IMR-90 (cell line): ENCODE measurements around the gene ZDHHC22.

Experiments
- BHLHE40 ChIP-seq: fragments of 150-350 bp; IDR thresholded peaks from 2 replicates; pipeline ENCODE4 v1.6.1; 2016; ENCODE audit warnings: mild to moderate bottlenecking, low read depth, low read length
- CHD1 ChIP-seq: IDR thresholded peaks from 2 replicates; pipeline ENCODE4 v1.6.1; 2012; ENCODE audit warnings: low read depth, low read length, improper control_type of control experiment
- CTCF ChIP-seq: conservative IDR thresholded peaks from 2 replicates; pipeline ENCODE4 v1.5.1; 2012; ENCODE audit warnings: mild to moderate bottlenecking, low read depth, low read length, improper control_type of control experiment
- ELK1 ChIP-seq: fragments of 150-350 bp; IDR thresholded peaks from 2 replicates; pipeline ENCODE4 v1.6.1; 2016; ENCODE audit warnings: low read depth, mild to moderate bottlenecking, low read length, moderate library complexity, borderline replicate concordance
- MAFK ChIP-seq: IDR thresholded peaks from 2 replicates; pipeline ENCODE4 v1.6.1; 2012; ENCODE audit warnings: low read depth, low read length, improper control_type of control experiment
- MAZ ChIP-seq: IDR thresholded peaks from 2 replicates; pipeline ENCODE4 v1.6.1; 2012; ENCODE audit warnings: low read depth, mild to moderate bottlenecking, low read length, improper control_type of control experiment, moderate library complexity, borderline replicate concordance
- MXI1 ChIP-seq: IDR thresholded peaks from 2 replicates; pipeline ENCODE4 v1.6.1; 2012; ENCODE audit warnings: low read depth, mild to moderate bottlenecking, low read length, moderate library complexity, borderline replicate concordance
- NFE2L2 ChIP-seq: fragments of 150-350 bp; IDR thresholded peaks from 2 replicates; pipeline ENCODE4 v1.6.1; 2016; ENCODE audit warnings: low read depth, mild to moderate bottlenecking, low read length
- POLR2A ChIP-seq: IDR thresholded peaks from 2 replicates; pipeline ENCODE4 v1.6.1; 2012; ENCODE audit warnings: mild to moderate bottlenecking, low read depth, low read length
- RAD21 ChIP-seq: IDR thresholded peaks from 2 replicates; pipeline ENCODE4 v1.6.1; 2012; ENCODE audit warnings: low read length, improper control_type of control experiment
- RFX5 ChIP-seq: IDR thresholded peaks from 2 replicates; pipeline ENCODE4 v1.8.0; 2012; ENCODE audit warnings: low read depth, mild to moderate bottlenecking, low read length, moderate library complexity
- SMC3 ChIP-seq: fragments of 150-350 bp; IDR thresholded peaks from 2 replicates; pipeline ENCODE4 v1.6.1; 2016; ENCODE audit warnings: low read depth, mild to moderate bottlenecking, antibody characterized with exemption, low read length, moderate library complexity
- USF2 ChIP-seq: fragments of 150-350 bp; IDR thresholded peaks from 2 replicates; pipeline ENCODE4 v1.6.1; 2017; ENCODE audit warnings: mild to moderate bottlenecking, antibody characterized with exemption, low read length, low read depth

GRCh38 chr14:77097700-77098528 is 43.7 kb downstream of the ZDHHC22 start, which contains the start of gene CIPC:
- TF ChIP-seq CTCF (no peak), SMC3 (no peak), CHD1 (no peak), MAFK (no peak), RAD21 (no peak), POLR2A (peak; percentile 82), MXI1 (peak; percentile 88), USF2 (peak; percentile 98), MAZ (peak; percentile 98; the same call in 1 of the 2 replicates), BHLHE40 (peak; percentile 68), ELK1 (no peak), RFX5 (0 out of 2 replicates have a peak, but pooled peaks have one; percentile 42), NFE2L2 (no peak; the same call in 1 of the 2 replicates)
